Fibroblast of mammary gland (primary cell): ENCODE data around the gene KPNA1.
A peak's percentile ranks its signal among the peaks of the same experiment; 100 is the strongest.

Experiments
- DNase-seq: peaks from one replicate; pipeline ENCODE4 v3.0.0-alpha.2; 2010; ENCODE audit warnings: low read depth
- H3K4me3 ChIP-seq: 2 replicates; pipeline ENCODE4 v1.5.1; 2011; ENCODE audit warnings: low read depth, mild to moderate bottlenecking, low read length, moderate library complexity; ENCODE audit not compliant: control insufficient read depth
- CTCF ChIP-seq: conservative IDR thresholded peaks from 2 replicates; pipeline ENCODE4 v1.5.1; 2011; ENCODE audit warnings: low read depth, low read length, inconsistent platforms; ENCODE audit not compliant: control insufficient read depth, insufficient read depth

The KPNA1 gene

GRCh38 chr3:122421836-122422235 is 92.9 kb downstream of the KPNA1 start:
- TF ChIP-seq CTCF, result no peak
- no peak for DNase-seq
- no peak overlapping the region for H3K4me3 ChIP-seq

GRCh38 chr3:122421101-122421500 is 93.6 kb downstream of the KPNA1 start:
- DNase-seq, result no peak
- TF ChIP-seq CTCF, result no peak
- no peak overlapping the region for H3K4me3 ChIP-seq

- peak; percentile 29 for DNase-seq
- peak overlapping the region; percentile 96 for H3K4me3 ChIP-seq
- no peak for TF ChIP-seq CTCF
Observed at GRCh38 chr3:122416966-122417365, 97.8 kb downstream of the KPNA1 start.

GRCh38 chr3:122415762-122416654 is 98.7 kb downstream of the KPNA1 start, which contains the start of gene WDR5B:
WDR5B (minus strand) TSS chr3:122416062; CDS start chr3:122415528, 534 bp downstream.
- peak within 1 kb of the TSS; percentile 96 for H3K4me3 ChIP-seq
- peak; percentile 96 for DNase-seq

GRCh38 chr3:122415104-122415744 is 99.5 kb downstream of the KPNA1 start:
- peak overlapping the region; percentile 96 for H3K4me3 ChIP-seq
- no peak for TF ChIP-seq CTCF
- DNase-seq, result peak; percentile 40

More at GRCh38 chr3:122415762-122416654, 98.7 kb downstream of the KPNA1 start, which contains the start of gene WDR5B:
- TF ChIP-seq CTCF, result peak; percentile 15

- no peak overlapping the region for H3K4me3 ChIP-seq
- DNase-seq, result peak; percentile 48
- no peak for TF ChIP-seq CTCF
Observed at GRCh38 chr3:122414391-122414790, 100.3 kb downstream of the KPNA1 start.
